Panc1 (cell line): Measurements from ENCODE around the gene RPAP2.
"Not testable (repeated sequence)": the region's sequence is repeated elsewhere in the genome, so short reads cannot be mapped to it uniquely, and the experiment has no call there.

Experiments used
- CTCF ChIP-seq: fragments of 450-650 bp; IDR thresholded peaks from 2 replicates; pipeline ENCODE4 v1.5.1; 2017; ENCODE audit warnings: mild to moderate bottlenecking
- POLR2AphosphoS5 ChIP-seq: IDR thresholded peaks from 2 replicates; pipeline ENCODE4 v1.6.1; 2012; ENCODE audit warnings: mild to moderate bottlenecking, low read depth, low read length, moderate library complexity
- TCF7L2 ChIP-seq: IDR thresholded peaks from 2 replicates; pipeline ENCODE4 v1.6.1; 2011; ENCODE audit warnings: mild to moderate bottlenecking, low read depth, low read length, inconsistent platforms

- TF ChIP-seq CTCF, POLR2AphosphoS5, TCF7L2: not testable (repeated sequence)
These were observed 135.7 kb downstream of the RPAP2 start for GRCh38 chr1:92434572-92434971.
